Measurements from ENCODE around the gene LMO1. TPM values are rescaled to one million over a fixed set of nuclear protein-coding genes. Genes with fewer than 3 reads are reported as not detected.

Gene LMO1
- total and polyA plus RNA-seq, 9 of the 15 experiments (the other 6 are each of a cell fraction or from before 2014, with no cell fraction given): not detected

DNA sequence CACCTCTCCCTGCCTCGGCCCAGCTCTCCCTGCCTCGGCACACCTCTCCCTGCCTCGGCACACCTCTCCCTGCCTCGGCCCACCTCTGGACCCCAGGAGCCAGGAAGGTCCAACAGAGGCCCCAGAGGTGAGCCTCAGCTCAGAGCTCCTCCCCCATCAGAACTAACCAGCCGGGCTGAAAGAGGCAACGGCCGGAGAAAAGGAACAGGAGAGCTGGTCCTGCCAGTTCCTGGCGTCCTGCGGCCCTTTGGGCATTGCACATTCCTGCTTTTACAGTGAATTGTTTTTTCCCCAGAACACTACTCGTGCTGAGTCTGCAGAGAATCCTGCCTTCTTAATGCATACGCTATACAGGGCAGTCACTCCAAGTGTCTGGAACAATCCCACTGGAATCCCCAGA, 45.8 kb downstream of the LMO1 start:
- Histone ChIP-seq H3K27ac (ENCODE audit: extremely low read depth, low read depth, low read length) (no peak overlapping the region), H2AFZ (ENCODE audit: low read depth, low read length) (no peak overlapping the region), H3K4me3 (no peak overlapping the region), H3K9me1 (ENCODE audit: control insufficient read depth, insufficient read depth, low read length) (no peaks in the 10 kb centered on the region), H3K9ac (ENCODE audit: insufficient read depth in 1 of 2, low read depth in 2 of 2, low read length in 2 of 2) (no peak overlapping the region), H4K20me1 (replicated peaks; ENCODE audit: control insufficient read depth, insufficient read depth, low read length) (0 out of 2 replicates have a peak, but pooled peaks cover 10% of the 10 kb centered on the region), H3K9me3 (replicated peaks; ENCODE audit: control insufficient read depth, insufficient read depth, low read depth, low read length) (no peaks in the 10 kb centered on the region), H3K79me2 (ENCODE audit: control insufficient read depth, insufficient read depth, low read length) (no peaks in the 10 kb centered on the region), H3K36me3 (ENCODE audit: control insufficient read depth, insufficient read depth, low read length) (no peaks in the 10 kb centered on the region), H3K27me3 (ENCODE audit: control insufficient read depth in 2 of 2, insufficient read depth in 2 of 2, low read length in 2 of 2) (peaks cover 11 to 57% of the 10 kb centered on the region in 2 experiments; a peak in 4 of 5 replicates), H3K4me2 (ENCODE audit: insufficient read depth, low read length) (no peak overlapping the region), H3K4me1 (replicated peaks in 1 of 2; ENCODE audit: control insufficient read depth in 2 of 2, insufficient read depth in 2 of 2, low read length in 2 of 2) (no peaks in the 10 kb centered on the region; a peak in 2 of 5 replicates)
- ATAC-seq: no peak
- no peak for FAIRE-seq
- POLR2A ChIA-PET: interaction anchor here (2.1 kb wide), 1 partner anchor 11 kb away, joined by 5 read pairs; no protein-coding TSS in a partner anchor
- no TSS peak for BruUV-seq (replicated peaks)
- in situ Hi-C loops (cut with MboI) (no loop called here), intact Hi-C loops (cut with micrococcal nuclease) (no loop called here)
- TF ChIP-seq NR4A1 (CRISPR knock-in tag; IDR thresholded peaks at IDR 0.05) (no peak), NR4A1 (tag; IDR thresholded peaks at IDR 0.05) (no peak)
- DNase-seq (ENCODE audit: extremely low read depth in 1 of 4, low spot score in 3 of 4): no peak
- 7% methylated on average over 7 of the region's 11 CpGs for WGBS (ENCODE audit: insufficient coverage, low coverage, missing lambda C conversion rate)
- CTCF ChIA-PET (ENCODE audit: low intra/inter-chr PET ratio): no interaction called here

DNA sequence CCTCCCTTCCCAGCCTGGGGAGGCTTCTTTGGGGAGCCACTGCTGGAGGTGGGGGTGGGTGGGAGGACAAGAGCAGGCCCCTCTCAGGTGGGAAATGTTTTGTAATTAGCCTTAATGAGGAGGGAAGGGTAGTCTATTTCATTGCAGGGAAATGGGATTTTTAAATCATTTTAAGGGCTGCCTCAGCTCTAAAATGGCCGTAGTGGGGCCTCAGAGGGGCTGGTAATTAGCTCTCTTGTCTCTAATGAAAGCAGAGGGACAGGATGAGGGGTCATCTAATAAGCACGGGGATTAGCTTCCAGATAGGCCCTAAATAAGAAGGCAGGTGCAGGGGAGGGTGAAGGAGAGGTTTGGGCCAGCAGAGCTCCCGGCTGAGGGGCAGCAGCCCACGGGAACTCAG, 46.5 kb downstream of the LMO1 start:
- Histone ChIP-seq H3K79me2 (ENCODE audit: control insufficient read depth, insufficient read depth, low read length) (no peaks in the 10 kb centered on the region), H4K20me1 (replicated peaks; ENCODE audit: control insufficient read depth, insufficient read depth, low read length) (0 out of 2 replicates have a peak, but pooled peaks cover 8% of the 10 kb centered on the region), H3K27me3 (ENCODE audit: control insufficient read depth in 2 of 2, insufficient read depth in 2 of 2, low read length in 2 of 2) (peaks cover 12 to 51% of the 10 kb centered on the region in 2 experiments; a peak in 4 of 5 replicates), H3K4me2 (ENCODE audit: insufficient read depth, low read length) (no peak overlapping the region), H3K36me3 (ENCODE audit: control insufficient read depth, insufficient read depth, low read length) (no peaks in the 10 kb centered on the region), H3K4me1 (replicated peaks in 1 of 2; ENCODE audit: control insufficient read depth in 2 of 2, insufficient read depth in 2 of 2, low read length in 2 of 2) (no peaks in the 10 kb centered on the region; a peak in 2 of 5 replicates), H3K9ac (ENCODE audit: insufficient read depth in 1 of 2, low read depth in 2 of 2, low read length in 2 of 2) (no peak overlapping the region), H3K9me1 (ENCODE audit: control insufficient read depth, insufficient read depth, low read length) (no peaks in the 10 kb centered on the region), H3K4me3 (no peak overlapping the region), H3K27ac (ENCODE audit: extremely low read depth, low read depth, low read length) (no peak overlapping the region), H2AFZ (ENCODE audit: low read depth, low read length) (no peak overlapping the region), H3K9me3 (replicated peaks; ENCODE audit: control insufficient read depth, insufficient read depth, low read depth, low read length) (no peaks in the 10 kb centered on the region)
- no peak for ATAC-seq
- intact Hi-C loops (cut with micrococcal nuclease): no loop called here
- in situ Hi-C loops (cut with MboI): no loop called here
- POLR2A ChIA-PET: interaction anchor here (2.1 kb wide), 1 partner anchor 11 kb away, joined by 5 read pairs; no protein-coding TSS in a partner anchor
- CTCF ChIA-PET (ENCODE audit: low intra/inter-chr PET ratio): no interaction called here
- DNase-seq (ENCODE audit: extremely low read depth in 1 of 4, low spot score in 3 of 4): no peak
- TF ChIP-seq SMARCC2 (IDR thresholded peaks at IDR 0.05; ENCODE audit: low read depth) (no peak), OTX1 (CRISPR knock-in tag; IDR thresholded peaks at IDR 0.05) (no peak), SPI1 (IDR thresholded peaks at IDR 0.05; ENCODE audit: borderline replicate concordance, low read depth, low read length) (no peak), SMARCA4 (IDR thresholded peaks at IDR 0.05) (no peak), ZNF766 (CRISPR knock-in tag; conservative IDR thresholded peaks at IDR 0.05) (no peak), ILF3 (IDR thresholded peaks at IDR 0.05; ENCODE audit: borderline replicate concordance) (no peak)
- no TSS peak for BruUV-seq (replicated peaks)
- WGBS (ENCODE audit: insufficient coverage, low coverage, missing lambda C conversion rate): 0% methylated on average over 4 of the region's 4 CpGs
- no peak for FAIRE-seq
